AG09319 (cell line): ENCODE results near the gene PHKG2.

Experiments
- DNase-seq: peaks from one replicate; pipeline ENCODE4 v3.0.0-alpha.2; 2010; ENCODE audit warnings: low read depth; ENCODE audit errors: extremely low read depth
- CTCF ChIP-seq: IDR thresholded peaks from 2 replicates; pipeline ENCODE4 v1.5.1; 2011; ENCODE audit warnings: low read depth, mild to moderate bottlenecking, inconsistent platforms, low read length, moderate library complexity

The PHKG2 gene

GRCh38 chr16:30721606-30722005 is 26.6 kb upstream of the PHKG2 start:
- DNase-seq = no peak
- TF ChIP-seq CTCF = no peak

GRCh38 chr16:30722443-30722842 is 25.8 kb upstream of the PHKG2 start:
- no peak for TF ChIP-seq CTCF
- no peak for DNase-seq

GRCh38 chr16:30722916-30723315 is 25.3 kb upstream of the PHKG2 start:
- DNase-seq = no peak
- TF ChIP-seq CTCF = no peak

GRCh38 chr16:30723725-30724355 is 24.4 kb upstream of the PHKG2 start:
- no peak for TF ChIP-seq CTCF
- DNase-seq = no peak

- DNase-seq = no peak
- no peak for TF ChIP-seq CTCF
Observed at GRCh38 chr16:30724641-30725417, 23.4 kb upstream of the PHKG2 start.

- no peak for DNase-seq
- TF ChIP-seq CTCF = no peak
Observed at GRCh38 chr16:30725418-30725792, 22.8 kb upstream of the PHKG2 start.

GRCh38 chr16:30728321-30728720 is 19.9 kb upstream of the PHKG2 start:
- TF ChIP-seq CTCF = no peak

More at GRCh38 chr16:30728321-30728720, 19.9 kb upstream of the PHKG2 start:
- no peak for DNase-seq
